Uterus (tissue), 4 donors: ENCODE measurements around the gene TRIP12. TPM values are rescaled to one million over a fixed set of nuclear protein-coding genes. Genes with fewer than 3 reads are reported as not detected.
"Not testable (repeated sequence)": the region's sequence is repeated elsewhere in the genome, so short reads cannot be mapped to it uniquely, and the experiment has no call there.

Experiments used
- DNase-seq, 2 donors: peaks; one replicate each; pipeline ENCODE4 v3.0.0-alpha.2; 2019 to 2020
- H3K27ac ChIP-seq, 2 donors: fragments of 200-600 bp; sonication (generic); 1 replicate in 1 of 2; 2 replicates in 1 of 2; pipeline ENCODE4 v1.5.1; 2016 to 2018
- H3K27me3 ChIP-seq, 2 donors: fragments of 200-600 bp; sonication (generic); one replicate each; pipeline ENCODE4 v1.5.1; 2018 to 2019; ENCODE audit warnings: control low read depth in 1 of 2
- H3K36me3 ChIP-seq, 2 donors: fragments of 200-600 bp; sonication (generic); one replicate each; pipeline ENCODE4 v1.5.1; 2019; ENCODE audit warnings: control low read depth in 1 of 2
- H3K4me1 ChIP-seq, 2 donors: fragments of 200-600 bp; sonication (generic); one replicate each; pipeline ENCODE4 v1.5.1; 2018 to 2019; ENCODE audit warnings: control low read depth in 1 of 2
- H3K4me3 ChIP-seq, 2 donors: fragments of 200-600 bp; sonication (generic); 1 replicate in 1 of 2; 2 replicates in 1 of 2; pipeline ENCODE4 v1.5.1; 2018 to 2019; ENCODE audit warnings: mild to moderate bottlenecking in 1 of 2
- H3K9me3 ChIP-seq, 2 donors: fragments of 200-600 bp; sonication (generic); one replicate each; pipeline ENCODE4 v1.5.1; 2019; ENCODE audit warnings: control low read depth in 1 of 2
- POLR2A ChIP-seq, 2 donors: fragments of 450-650 bp; IDR thresholded peaks; one replicate each; pipeline ENCODE4 v1.6.1; 2016; ENCODE audit warnings: antibody characterized with exemption in 2 of 2, mild to moderate bottlenecking in 1 of 2, moderate library complexity in 1 of 2
- intact Hi-C: fragments of 100-400 bp; cut with DNase I; formaldehyde crosslinking; loops from one replicate; pipeline ENCODE4 v1.15.1; 2023; ENCODE audit warnings: low total_unique reads
- total RNA-seq, 4 donors: library from RNA; depleted of rRNA in 3 of 4; stranded (reverse); fragments of >200 nt in 3 of 4; gene quantifications; one replicate each; pipeline versions ENCODE4 v1.1.0 to v1.2.4, GENCODE V29; 2014 to 2023
- TF ChIP-seq, protein P1 (sequence below), 4 experiments: fragments of 200-600 bp in 2 of 4; fragments of 450-650 bp in 2 of 4; sonication (generic) in 2 of 4; IDR thresholded peaks; one replicate each; pipeline ENCODE4 v1.5.1; 2016 to 2019; ENCODE audit warnings: antibody characterized with exemption in 4 of 4, mild to moderate bottlenecking in 2 of 4, moderate library complexity in 1 of 4
- donor health status: DM: yes; HTN: yes; CAD: no.

Gene TRIP12
- total RNA-seq, 4 donors from 2014 or later = 77.1 to 255 (median 197) TPM

DNA sequence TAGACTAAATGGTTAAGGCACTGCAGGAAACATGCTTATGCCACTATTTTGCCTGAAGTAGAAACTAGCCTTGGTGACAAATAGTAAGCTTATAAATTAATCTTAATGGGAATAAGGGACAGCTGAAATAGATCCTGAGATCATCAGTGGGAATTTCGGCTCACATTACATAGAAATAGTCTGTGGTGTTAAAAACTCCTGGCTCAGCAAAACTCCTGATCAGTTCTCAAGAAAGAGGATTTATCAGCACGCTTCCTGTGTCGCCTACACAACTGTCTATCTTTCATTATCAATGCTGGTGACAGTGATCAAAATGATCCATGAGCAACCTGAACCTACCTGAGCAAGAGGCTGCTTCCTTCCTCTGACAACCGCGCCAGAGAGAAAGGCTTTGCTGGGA, 190.4 kb downstream of the TRIP12 start:
- DNase-seq = no peak
- H3K36me3 ChIP-seq = no peaks in the 10 kb centered on the region
- no peaks in the 10 kb centered on the region for H3K9me3 ChIP-seq
- H3K4me1 ChIP-seq = no peaks in the 10 kb centered on the region
- intact Hi-C loops = no loop called here
- H3K4me3 ChIP-seq = no peak overlapping the region
- H3K27me3 ChIP-seq = no peaks in the 10 kb centered on the region
- TF ChIP-seq POLR2A (IDR thresholded peaks at IDR 0.05) = no peak
- TF ChIP-seq, protein P1, sequence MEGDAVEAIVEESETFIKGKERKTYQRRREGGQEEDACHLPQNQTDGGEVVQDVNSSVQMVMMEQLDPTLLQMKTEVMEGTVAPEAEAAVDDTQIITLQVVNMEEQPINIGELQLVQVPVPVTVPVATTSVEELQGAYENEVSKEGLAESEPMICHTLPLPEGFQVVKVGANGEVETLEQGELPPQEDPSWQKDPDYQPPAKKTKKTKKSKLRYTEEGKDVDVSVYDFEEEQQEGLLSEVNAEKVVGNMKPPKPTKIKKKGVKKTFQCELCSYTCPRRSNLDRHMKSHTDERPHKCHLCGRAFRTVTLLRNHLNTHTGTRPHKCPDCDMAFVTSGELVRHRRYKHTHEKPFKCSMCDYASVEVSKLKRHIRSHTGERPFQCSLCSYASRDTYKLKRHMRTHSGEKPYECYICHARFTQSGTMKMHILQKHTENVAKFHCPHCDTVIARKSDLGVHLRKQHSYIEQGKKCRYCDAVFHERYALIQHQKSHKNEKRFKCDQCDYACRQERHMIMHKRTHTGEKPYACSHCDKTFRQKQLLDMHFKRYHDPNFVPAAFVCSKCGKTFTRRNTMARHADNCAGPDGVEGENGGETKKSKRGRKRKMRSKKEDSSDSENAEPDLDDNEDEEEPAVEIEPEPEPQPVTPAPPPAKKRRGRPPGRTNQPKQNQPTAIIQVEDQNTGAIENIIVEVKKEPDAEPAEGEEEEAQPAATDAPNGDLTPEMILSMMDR (IDR thresholded peaks at IDR 0.05) = no peak
- no peak overlapping the region for H3K27ac ChIP-seq

DNA sequence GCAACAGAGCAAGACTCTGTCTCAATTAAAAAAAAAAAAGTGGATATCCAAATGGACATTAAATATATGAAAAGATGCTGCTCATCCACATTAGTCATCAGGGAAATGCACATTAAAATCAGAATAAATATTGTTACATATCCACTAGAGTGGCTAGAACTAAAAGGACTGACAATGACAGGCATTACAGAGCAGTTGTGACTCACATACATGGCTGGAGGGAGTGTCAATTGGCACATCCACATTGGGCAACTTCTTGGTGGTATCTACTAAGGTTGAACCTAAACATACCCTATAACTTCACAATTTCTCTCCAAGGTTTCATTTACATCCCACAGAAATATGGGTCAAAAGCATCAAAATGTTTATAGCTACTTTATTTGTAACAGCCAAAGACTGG, 193.4 kb downstream of the TRIP12 start:
- intact Hi-C loops = no loop called here
- no peak for DNase-seq
- TF ChIP-seq POLR2A (IDR thresholded peaks at IDR 0.05) = no peak
- TF ChIP-seq, protein P1 (IDR thresholded peaks at IDR 0.05) = no peak
- Histone ChIP-seq H3K27me3 (no peaks in the 10 kb centered on the region), H3K36me3 (no peaks in the 10 kb centered on the region), H3K4me3 (no peak overlapping the region), H3K9me3 (no peaks in the 10 kb centered on the region), H3K4me1 (no peaks in the 10 kb centered on the region), H3K27ac (no peak overlapping the region)

DNA sequence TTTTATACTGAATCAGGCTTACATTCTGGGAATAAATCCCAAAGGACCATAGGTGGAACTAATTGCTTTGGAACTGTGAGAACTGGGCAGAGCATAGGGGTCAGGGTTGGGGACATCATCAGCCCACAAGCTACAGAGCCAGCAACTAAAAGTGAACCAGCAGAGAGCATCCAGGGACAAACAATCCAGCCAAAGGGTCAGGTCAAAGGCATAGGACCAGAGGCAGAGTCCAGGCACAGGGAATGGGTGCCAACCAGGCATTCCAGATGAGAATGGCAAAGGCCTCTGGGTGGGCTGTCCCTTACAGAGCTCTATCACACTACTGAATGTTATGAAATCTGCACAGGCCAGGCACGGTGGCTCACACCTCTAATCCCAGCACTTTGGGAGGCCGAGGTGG, 195.2 kb downstream of the TRIP12 start:
- DNase-seq = no peak
- peaks cover 0 to 5% of the 10 kb centered on the region in 2 donors for H3K27me3 ChIP-seq

DNA sequence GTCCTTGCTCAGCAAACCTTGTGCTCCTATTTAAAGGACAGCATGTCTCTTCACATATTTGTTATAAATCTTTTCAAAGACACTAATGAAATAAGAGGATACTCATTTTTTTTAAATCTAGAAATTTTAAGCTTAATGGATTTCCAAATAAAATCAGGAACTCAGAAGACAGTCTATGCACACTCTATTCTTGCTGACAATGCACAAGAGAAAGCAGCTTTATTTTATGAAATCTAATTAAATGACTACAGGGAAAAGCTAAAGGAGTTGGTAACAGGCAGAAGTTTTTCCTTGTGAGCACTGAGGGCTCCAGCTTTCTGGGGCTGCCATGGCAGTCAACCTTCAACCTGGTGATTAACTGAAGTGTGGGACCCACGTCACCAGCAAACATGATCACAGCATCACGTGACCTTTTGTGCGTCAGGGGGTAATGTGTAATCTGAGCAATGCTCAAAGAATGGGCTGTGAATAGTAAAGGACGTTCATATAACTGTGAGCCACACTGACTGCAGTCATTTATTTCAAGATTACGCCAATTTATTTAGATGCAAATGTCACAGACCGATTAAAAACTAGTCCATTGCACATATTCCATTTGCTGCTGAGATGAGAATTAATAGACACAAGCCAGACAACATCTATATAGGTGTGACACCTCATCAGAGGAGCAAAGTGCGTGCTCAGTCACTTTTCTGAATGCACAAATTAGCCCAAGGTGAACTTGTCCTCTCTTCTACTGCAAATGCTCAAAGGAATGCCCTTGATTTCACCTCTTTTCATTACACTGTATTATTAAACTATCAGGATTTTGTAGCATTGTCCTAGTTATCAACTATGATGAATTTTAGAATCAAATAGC, 195.9 kb downstream of the TRIP12 start:
- intact Hi-C loops = no loop called here
- Histone ChIP-seq H3K4me3 (no peak overlapping the region), H3K27me3 (peaks cover 0 to 9% of the 10 kb centered on the region in 2 donors), H3K4me1 (no peaks in the 10 kb centered on the region), H3K36me3 (no peaks in the 10 kb centered on the region), H3K9me3 (no peaks in the 10 kb centered on the region), H3K27ac (no peak overlapping the region)
- TF ChIP-seq, protein P1 (IDR thresholded peaks at IDR 0.05) = no peak
- no peak for TF ChIP-seq POLR2A (IDR thresholded peaks at IDR 0.05)
- no peak for DNase-seq

More for the DNA sequence above, 195.2 kb downstream of the TRIP12 start:
- no peaks in the 10 kb centered on the region for H3K9me3 ChIP-seq
- H3K36me3 ChIP-seq = no peaks in the 10 kb centered on the region
- TF ChIP-seq, protein P1 (IDR thresholded peaks at IDR 0.05) = no peak
- TF ChIP-seq POLR2A (IDR thresholded peaks at IDR 0.05) = no peak
- no peak overlapping the region for H3K27ac ChIP-seq
- intact Hi-C loops = no loop called here
- H3K4me3 ChIP-seq = no peak overlapping the region
- no peaks in the 10 kb centered on the region for H3K4me1 ChIP-seq

DNA sequence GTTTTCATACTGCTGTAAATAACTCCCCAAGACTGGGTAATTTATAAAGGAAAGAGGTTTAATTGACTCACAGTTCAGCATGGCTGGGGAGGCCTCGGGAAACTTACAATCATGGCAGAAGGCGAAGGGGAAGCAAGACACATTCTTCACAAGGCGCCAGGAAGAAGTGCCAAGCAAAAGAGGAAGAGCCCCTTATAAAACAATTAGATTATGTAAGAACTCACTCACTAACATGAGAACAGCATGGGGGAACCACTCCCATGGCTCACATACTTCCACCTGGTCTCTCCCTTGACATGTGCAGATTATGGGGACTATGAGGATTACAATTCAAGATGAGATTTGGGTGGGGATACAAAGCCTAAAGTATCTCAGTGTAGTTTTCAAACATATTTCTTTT, 198.6 kb downstream of the TRIP12 start:
- H3K9me3 ChIP-seq, intact Hi-C loops, H3K36me3 ChIP-seq, DNase-seq, H3K27me3 ChIP-seq, H3K4me1 ChIP-seq, H3K4me3 ChIP-seq, H3K27ac ChIP-seq: not testable (repeated sequence)
